HEK293 (cell line): ENCODE data around the gene SFXN1.

Source experiments
- CTCF ChIA-PET: fragments of 350-600 bp; formaldehyde crosslinking; extraction: SDS; loops from one replicate; lab custom pipeline; 2021; ENCODE audit warnings: antibody characterized with exemption; lab: Yijun Ruan, JAX
- POLR2A ChIA-PET: fragments of 300-600 bp; formaldehyde crosslinking; extraction: SDS; loops from one replicate; lab custom pipeline; 2020; ENCODE audit warnings: antibody characterized with exemption, inconsistent platforms; lab: Yijun Ruan, JAX
- H3K27ac ChIP-seq: fragments of 200-500 bp; sonication (Bioruptor generic); 2 replicates; pipeline ENCODE4 v1.5.1; 2014; ENCODE audit warnings: low read depth, low read length, control low read depth, inconsistent platforms; ENCODE audit errors: extremely low read depth
- H3K36me3 ChIP-seq, 2 experiments: fragments of 200-500 bp in 1 of 2; sonication (Bioruptor generic) in 1 of 2; 1 replicate in 1 of 2; 2 replicates in 1 of 2; pipeline ENCODE4 v1.5.1; 2014 to 2017; ENCODE audit warnings: inconsistent platforms in 2 of 2, low read length in 2 of 2; ENCODE audit not compliant: control insufficient read depth in 2 of 2, insufficient read depth in 1 of 2
- H3K4me1 ChIP-seq: fragments of 200-500 bp; sonication (Bioruptor generic); 2 replicates; pipeline ENCODE4 v1.5.1; 2014; ENCODE audit warnings: mild to moderate bottlenecking, low read length, inconsistent platforms; ENCODE audit not compliant: control insufficient read depth, insufficient read depth
- H3K4me3 ChIP-seq: 2 replicates; pipeline ENCODE4 v1.5.1; 2011; ENCODE audit warnings: low read depth, mild to moderate bottlenecking, control low read depth, low read length, moderate library complexity
- H3K9me3 ChIP-seq: fragments of 200-500 bp; sonication (Bioruptor generic); 2 replicates; pipeline ENCODE4 v1.5.1; 2014; ENCODE audit warnings: low read depth, low read length, inconsistent platforms; ENCODE audit not compliant: control insufficient read depth, insufficient read depth
- GLIS2 ChIP-seq: fragments of 450-650 bp; formaldehyde crosslinking; IDR thresholded peaks from 2 replicates; pipeline ENCODE4 v1.5.1; 2016; ENCODE audit warnings: missing biosample characterization, missing genetic modification characterization
- IKZF3 ChIP-seq: fragments of 450-650 bp; IDR thresholded peaks from 2 replicates; pipeline ENCODE4 v1.5.0; 2018; ENCODE audit warnings: missing biosample characterization, mild to moderate bottlenecking, missing genetic modification characterization, moderate library complexity
- KLF7 ChIP-seq: fragments of 450-650 bp; formaldehyde crosslinking; IDR thresholded peaks from 2 replicates; pipeline ENCODE4 v1.5.1; 2016; ENCODE audit warnings: missing biosample characterization, missing genetic modification characterization, borderline replicate concordance
- KLF8 ChIP-seq: fragments of 450-650 bp; formaldehyde crosslinking; IDR thresholded peaks from 2 replicates; pipeline ENCODE4 v1.5.1; 2016; ENCODE audit warnings: missing biosample characterization, missing genetic modification characterization
- KLF9 ChIP-seq: fragments of 450-650 bp; formaldehyde crosslinking; IDR thresholded peaks from 2 replicates; pipeline ENCODE4 v1.5.1; 2016; ENCODE audit warnings: missing biosample characterization, missing genetic modification characterization, low read depth
- MYNN ChIP-seq: fragments of 450-650 bp; formaldehyde crosslinking; IDR thresholded peaks from 2 replicates; pipeline ENCODE4 v1.5.1; 2016; ENCODE audit warnings: missing biosample characterization, missing genetic modification characterization, borderline replicate concordance
- SP2 ChIP-seq: fragments of 450-650 bp; formaldehyde crosslinking; IDR thresholded peaks from 2 replicates; pipeline ENCODE4 v1.5.1; 2016; ENCODE audit warnings: missing biosample characterization, missing genetic modification characterization
- TCF7L2 ChIP-seq: IDR thresholded peaks from 2 replicates; pipeline ENCODE4 v1.6.1; 2011; ENCODE audit warnings: low read depth, mild to moderate bottlenecking, inconsistent platforms, low read length, moderate library complexity, borderline replicate concordance
- ZBTB8A ChIP-seq: fragments of 450-650 bp; formaldehyde crosslinking; IDR thresholded peaks from 2 replicates; pipeline ENCODE4 v1.5.1; 2016; ENCODE audit warnings: missing biosample characterization, missing genetic modification characterization
- ZNF10 ChIP-seq: fragments of 450-650 bp; formaldehyde crosslinking; IDR thresholded peaks from 2 replicates; pipeline ENCODE4 v1.5.1; 2017; ENCODE audit warnings: missing biosample characterization, missing genetic modification characterization
- ZNF202 ChIP-seq: fragments of 450-650 bp; formaldehyde crosslinking; IDR thresholded peaks from 2 replicates; pipeline ENCODE4 v1.5.1; 2016; ENCODE audit warnings: missing biosample characterization, missing genetic modification characterization, borderline replicate concordance
- ZNF214 ChIP-seq: fragments of 450-650 bp; formaldehyde crosslinking; IDR thresholded peaks from 2 replicates; pipeline ENCODE4 v1.5.1; 2017; ENCODE audit warnings: missing biosample characterization, mild to moderate bottlenecking, missing genetic modification characterization, borderline replicate concordance
- ZNF366 ChIP-seq: fragments of 450-650 bp; formaldehyde crosslinking; conservative IDR thresholded peaks from 2 replicates; pipeline ENCODE4 v1.5.1; 2016; ENCODE audit warnings: missing biosample characterization, missing genetic modification characterization
- ZNF391 ChIP-seq: fragments of 450-650 bp; formaldehyde crosslinking; IDR thresholded peaks from 2 replicates; pipeline ENCODE4 v1.5.1; 2016; ENCODE audit warnings: low read depth, missing biosample characterization, missing genetic modification characterization, borderline replicate concordance
- ZNF558 ChIP-seq: fragments of 450-650 bp; formaldehyde crosslinking; IDR thresholded peaks from 2 replicates; pipeline ENCODE4 v1.5.1; 2016; ENCODE audit warnings: missing biosample characterization, missing genetic modification characterization
- ZNF624 ChIP-seq: fragments of 450-650 bp; formaldehyde crosslinking; IDR thresholded peaks from 2 replicates; pipeline ENCODE4 v1.5.1; 2017; ENCODE audit warnings: missing biosample characterization, missing genetic modification characterization
- ZNF654 ChIP-seq: fragments of 450-650 bp; formaldehyde crosslinking; IDR thresholded peaks from 2 replicates; pipeline ENCODE4 v1.5.1; 2016; ENCODE audit warnings: low read depth, missing biosample characterization, missing genetic modification characterization
- ZNF660 ChIP-seq: fragments of 450-650 bp; IDR thresholded peaks from 2 replicates; pipeline ENCODE4 v1.5.1; 2018; ENCODE audit warnings: missing biosample characterization, mild to moderate bottlenecking, missing genetic modification characterization
- ZNF747 ChIP-seq: fragments of 450-650 bp; formaldehyde crosslinking; IDR thresholded peaks from 2 replicates; pipeline ENCODE4 v1.5.1; 2016; ENCODE audit warnings: missing biosample characterization, missing genetic modification characterization
- ZSCAN16 ChIP-seq: fragments of 450-650 bp; formaldehyde crosslinking; IDR thresholded peaks from 2 replicates; pipeline ENCODE4 v1.5.1; 2016; ENCODE audit warnings: missing biosample characterization, missing genetic modification characterization
- TF ChIP-seq, protein P1 (sequence below): fragments of 450-650 bp; formaldehyde crosslinking; IDR thresholded peaks from 2 replicates; pipeline ENCODE4 v1.5.1; 2016; ENCODE audit warnings: missing biosample characterization, missing genetic modification characterization
- TF ChIP-seq, protein P2 (sequence below): fragments of 450-650 bp; formaldehyde crosslinking; IDR thresholded peaks from 2 replicates; pipeline ENCODE4 v1.5.1; 2016; ENCODE audit warnings: missing biosample characterization, missing genetic modification characterization
- TF ChIP-seq, protein P3 (sequence below): fragments of 450-650 bp; formaldehyde crosslinking; IDR thresholded peaks from 2 replicates; pipeline ENCODE4 v1.5.1; 2017; ENCODE audit warnings: missing biosample characterization, missing genetic modification characterization

SFXN1 gene

DNA sequence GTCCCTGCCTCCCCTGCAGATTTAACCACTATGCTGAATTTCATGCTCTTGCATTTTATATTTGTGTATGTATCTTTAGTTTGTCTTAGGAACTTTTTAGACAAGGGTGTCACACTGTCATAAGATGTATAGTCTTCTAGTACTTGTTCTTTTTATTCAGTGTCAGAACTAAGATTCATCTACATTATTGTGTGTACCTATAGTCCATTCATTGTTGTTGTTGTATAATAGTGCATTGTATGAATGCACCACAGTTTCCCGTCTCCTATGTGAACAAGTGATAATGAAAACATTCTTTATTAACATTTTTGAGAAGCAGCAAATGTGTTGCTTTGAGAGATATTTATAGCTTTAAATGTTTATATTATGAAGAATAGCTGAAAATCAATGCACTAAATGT lies 45.9 kb downstream of the SFXN1 start (continued):
- no peak for TF ChIP-seq TCF7L2
- TF ChIP-seq ZBTB8A (tag by site-specific recombination) = no peak
- TF ChIP-seq MYNN (tag by site-specific recombination) = no peak

DNA sequence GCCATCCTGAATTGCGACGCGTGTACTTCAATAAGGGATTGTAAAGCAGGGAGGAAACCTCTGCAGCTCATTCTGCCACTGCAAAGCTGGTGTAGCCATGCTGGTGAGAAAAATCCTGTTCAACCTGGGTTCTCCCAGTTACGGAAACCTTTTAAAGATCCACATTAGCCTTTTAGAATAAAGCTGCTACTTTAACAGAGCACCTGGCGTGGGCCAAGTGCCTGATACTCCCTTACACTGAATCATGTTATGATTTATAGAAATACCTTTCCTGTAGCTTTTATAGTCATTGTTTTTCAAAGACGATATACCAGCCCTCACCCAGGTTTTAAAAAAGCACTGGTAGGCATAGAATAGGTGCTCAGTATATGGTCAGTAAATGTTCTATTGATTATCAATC lies 48.3 kb downstream of the SFXN1 start:
- Histone ChIP-seq H3K4me3 (no peak overlapping the region), H3K4me1 (no peaks in the 10 kb centered on the region), H3K9me3 (no peaks in the 10 kb centered on the region), H3K27ac (no peak overlapping the region), H3K36me3 (peaks cover 66 to 78% of the 10 kb centered on the region in 2 experiments)
- ChIA-PET POLR2A (no interaction called here), CTCF (interaction anchor here (0.6 to 2.1 kb wide), 3 partner anchors 9 to 1310 kb away, joined by 3 to 11 read pairs (median 3); no protein-coding TSS in a partner anchor)
- TF ChIP-seq ZNF660 (tag by site-specific recombination) (no peak), KLF7 (tag by site-specific recombination) (no peak), SP2 (tag by site-specific recombination) (no peak), ZNF747 (no peak), ZNF214 (tag by site-specific recombination) (no peak), ZSCAN16 (tag by site-specific recombination) (no peak), KLF9 (tag by site-specific recombination) (no peak), GLIS2 (no peak), ZNF10 (tag by site-specific recombination) (no peak), ZNF391 (tag by site-specific recombination) (no peak), ZNF624 (tag by site-specific recombination) (no peak), ZNF202 (no peak), IKZF3 (tag by site-specific recombination) (no peak), ZNF366 (tag by site-specific recombination) (no peak), ZNF558 (tag by site-specific recombination) (no peak), ZNF654 (tag by site-specific recombination) (no peak), KLF8 (tag by site-specific recombination) (no peak)
- TF ChIP-seq, protein P1, sequence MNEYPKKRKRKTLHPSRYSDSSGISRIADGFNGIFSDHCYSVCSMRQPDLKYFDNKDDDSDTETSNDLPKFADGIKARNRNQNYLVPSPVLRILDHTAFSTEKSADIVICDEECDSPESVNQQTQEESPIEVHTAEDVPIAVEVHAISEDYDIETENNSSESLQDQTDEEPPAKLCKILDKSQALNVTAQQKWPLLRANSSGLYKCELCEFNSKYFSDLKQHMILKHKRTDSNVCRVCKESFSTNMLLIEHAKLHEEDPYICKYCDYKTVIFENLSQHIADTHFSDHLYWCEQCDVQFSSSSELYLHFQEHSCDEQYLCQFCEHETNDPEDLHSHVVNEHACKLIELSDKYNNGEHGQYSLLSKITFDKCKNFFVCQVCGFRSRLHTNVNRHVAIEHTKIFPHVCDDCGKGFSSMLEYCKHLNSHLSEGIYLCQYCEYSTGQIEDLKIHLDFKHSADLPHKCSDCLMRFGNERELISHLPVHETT (tag by site-specific recombination) = no peak
- TF ChIP-seq, protein P2, sequence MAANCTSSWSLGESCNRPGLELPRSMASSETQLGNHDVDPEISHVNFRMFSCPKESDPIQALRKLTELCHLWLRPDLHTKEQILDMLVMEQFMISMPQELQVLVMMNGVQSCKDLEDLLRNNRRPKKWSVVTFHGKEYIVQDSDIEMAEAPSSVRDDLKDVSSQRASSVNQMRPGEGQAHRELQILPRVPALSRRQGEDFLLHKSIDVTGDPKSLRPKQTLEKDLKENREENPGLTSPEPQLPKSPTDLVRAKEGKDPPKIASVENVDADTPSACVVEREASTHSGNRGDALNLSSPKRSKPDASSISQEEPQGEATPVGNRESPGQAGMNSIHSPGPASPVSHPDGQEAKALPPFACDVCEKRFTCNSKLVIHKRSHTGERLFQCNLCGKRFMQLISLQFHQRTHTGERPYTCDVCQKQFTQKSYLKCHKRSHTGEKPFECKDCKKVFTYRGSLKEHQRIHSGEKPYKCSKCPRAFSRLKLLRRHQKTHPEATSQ (tag by site-specific recombination) = no peak
- TF ChIP-seq, protein P3, sequence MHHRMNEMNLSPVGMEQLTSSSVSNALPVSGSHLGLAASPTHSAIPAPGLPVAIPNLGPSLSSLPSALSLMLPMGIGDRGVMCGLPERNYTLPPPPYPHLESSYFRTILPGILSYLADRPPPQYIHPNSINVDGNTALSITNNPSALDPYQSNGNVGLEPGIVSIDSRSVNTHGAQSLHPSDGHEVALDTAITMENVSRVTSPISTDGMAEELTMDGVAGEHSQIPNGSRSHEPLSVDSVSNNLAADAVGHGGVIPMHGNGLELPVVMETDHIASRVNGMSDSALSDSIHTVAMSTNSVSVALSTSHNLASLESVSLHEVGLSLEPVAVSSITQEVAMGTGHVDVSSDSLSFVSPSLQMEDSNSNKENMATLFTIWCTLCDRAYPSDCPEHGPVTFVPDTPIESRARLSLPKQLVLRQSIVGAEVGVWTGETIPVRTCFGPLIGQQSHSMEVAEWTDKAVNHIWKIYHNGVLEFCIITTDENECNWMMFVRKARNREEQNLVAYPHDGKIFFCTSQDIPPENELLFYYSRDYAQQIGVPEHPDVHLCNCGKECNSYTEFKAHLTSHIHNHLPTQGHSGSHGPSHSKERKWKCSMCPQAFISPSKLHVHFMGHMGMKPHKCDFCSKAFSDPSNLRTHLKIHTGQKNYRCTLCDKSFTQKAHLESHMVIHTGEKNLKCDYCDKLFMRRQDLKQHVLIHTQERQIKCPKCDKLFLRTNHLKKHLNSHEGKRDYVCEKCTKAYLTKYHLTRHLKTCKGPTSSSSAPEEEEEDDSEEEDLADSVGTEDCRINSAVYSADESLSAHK (tag by site-specific recombination) = no peak
